Measurements from ENCODE around the gene MEG3.
"Not testable (repeated sequence)": the region's sequence is repeated elsewhere in the genome, so short reads cannot be mapped to it uniquely, and the experiment has no call there.

Gene MEG3

DNA sequence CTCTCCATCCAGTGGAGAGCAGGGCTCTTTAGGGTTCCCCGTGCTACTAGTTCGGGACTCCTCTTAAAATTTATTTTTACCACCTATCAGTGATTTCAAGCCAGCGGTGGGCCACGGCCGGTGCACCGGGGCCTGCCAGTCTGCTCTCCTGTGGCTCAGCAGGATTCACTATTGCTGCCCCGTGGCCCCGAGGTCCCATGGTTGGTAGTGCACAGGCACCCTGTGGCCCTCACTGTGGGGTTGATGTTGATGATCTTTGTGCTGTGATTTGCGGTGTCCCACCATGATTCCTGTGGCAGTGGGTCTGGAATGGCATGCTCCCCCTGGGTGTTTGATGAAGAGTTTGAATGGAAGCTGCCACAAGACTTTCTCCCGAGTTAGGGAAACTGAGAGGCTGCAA, 12.6 kb upstream of the MEG3 start:
- TF ChIP-seq, protein P1, sequence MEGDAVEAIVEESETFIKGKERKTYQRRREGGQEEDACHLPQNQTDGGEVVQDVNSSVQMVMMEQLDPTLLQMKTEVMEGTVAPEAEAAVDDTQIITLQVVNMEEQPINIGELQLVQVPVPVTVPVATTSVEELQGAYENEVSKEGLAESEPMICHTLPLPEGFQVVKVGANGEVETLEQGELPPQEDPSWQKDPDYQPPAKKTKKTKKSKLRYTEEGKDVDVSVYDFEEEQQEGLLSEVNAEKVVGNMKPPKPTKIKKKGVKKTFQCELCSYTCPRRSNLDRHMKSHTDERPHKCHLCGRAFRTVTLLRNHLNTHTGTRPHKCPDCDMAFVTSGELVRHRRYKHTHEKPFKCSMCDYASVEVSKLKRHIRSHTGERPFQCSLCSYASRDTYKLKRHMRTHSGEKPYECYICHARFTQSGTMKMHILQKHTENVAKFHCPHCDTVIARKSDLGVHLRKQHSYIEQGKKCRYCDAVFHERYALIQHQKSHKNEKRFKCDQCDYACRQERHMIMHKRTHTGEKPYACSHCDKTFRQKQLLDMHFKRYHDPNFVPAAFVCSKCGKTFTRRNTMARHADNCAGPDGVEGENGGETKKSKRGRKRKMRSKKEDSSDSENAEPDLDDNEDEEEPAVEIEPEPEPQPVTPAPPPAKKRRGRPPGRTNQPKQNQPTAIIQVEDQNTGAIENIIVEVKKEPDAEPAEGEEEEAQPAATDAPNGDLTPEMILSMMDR (conservative IDR thresholded peaks at IDR 0.05; ENCODE audit: low read depth, low read length) = no peak
- DNase-seq (ENCODE audit: low read depth) = no peak
- no peak overlapping the region for H3K4me3 ChIP-seq (ENCODE audit: low read depth, low read length)

DNA sequence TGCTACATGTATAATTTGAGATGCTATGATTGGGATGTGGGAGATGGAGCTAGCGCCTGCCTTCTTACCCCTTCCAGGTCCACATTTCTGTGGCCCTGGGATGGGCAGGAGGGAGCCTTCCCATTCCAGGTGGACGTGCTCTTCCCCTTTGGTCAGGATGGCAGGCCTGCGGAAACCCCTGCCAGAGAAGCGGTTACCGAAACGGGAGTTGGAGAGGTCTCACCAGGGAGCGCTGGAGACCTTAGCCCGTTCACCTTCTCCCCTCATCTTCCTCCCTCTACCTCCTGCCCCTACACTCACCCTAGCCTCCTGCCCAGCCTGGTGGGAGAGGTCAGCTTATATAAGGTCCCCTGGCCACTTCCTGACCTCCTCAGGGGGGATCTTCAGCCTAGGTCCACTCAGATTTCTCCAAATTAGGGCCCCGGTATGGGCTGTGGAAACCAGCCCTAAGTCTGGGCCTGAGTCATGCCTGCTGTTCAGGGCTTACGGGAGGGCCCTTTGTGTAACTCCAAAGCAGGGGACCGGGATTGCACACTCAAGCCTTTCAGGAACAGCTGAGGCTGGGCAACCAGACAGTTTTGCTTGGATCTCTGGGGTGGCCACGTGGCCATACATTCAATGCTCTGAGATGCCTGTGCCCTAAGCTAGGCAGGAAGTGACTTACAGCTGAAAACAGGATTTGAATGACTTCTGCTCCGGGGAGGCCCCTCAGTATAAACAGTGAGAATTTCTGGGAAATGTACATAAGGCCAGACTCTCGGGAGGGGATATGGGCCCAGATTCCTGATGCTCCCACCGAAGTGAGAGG, 10.2 kb upstream of the MEG3 start:
- TF ChIP-seq, protein P1 (conservative IDR thresholded peaks at IDR 0.05; ENCODE audit: low read depth, low read length) = no peak
- H3K4me3 ChIP-seq (ENCODE audit: low read depth, low read length) = no peak overlapping the region
- DNase-seq (ENCODE audit: low read depth) = peak; percentile 74

DNA sequence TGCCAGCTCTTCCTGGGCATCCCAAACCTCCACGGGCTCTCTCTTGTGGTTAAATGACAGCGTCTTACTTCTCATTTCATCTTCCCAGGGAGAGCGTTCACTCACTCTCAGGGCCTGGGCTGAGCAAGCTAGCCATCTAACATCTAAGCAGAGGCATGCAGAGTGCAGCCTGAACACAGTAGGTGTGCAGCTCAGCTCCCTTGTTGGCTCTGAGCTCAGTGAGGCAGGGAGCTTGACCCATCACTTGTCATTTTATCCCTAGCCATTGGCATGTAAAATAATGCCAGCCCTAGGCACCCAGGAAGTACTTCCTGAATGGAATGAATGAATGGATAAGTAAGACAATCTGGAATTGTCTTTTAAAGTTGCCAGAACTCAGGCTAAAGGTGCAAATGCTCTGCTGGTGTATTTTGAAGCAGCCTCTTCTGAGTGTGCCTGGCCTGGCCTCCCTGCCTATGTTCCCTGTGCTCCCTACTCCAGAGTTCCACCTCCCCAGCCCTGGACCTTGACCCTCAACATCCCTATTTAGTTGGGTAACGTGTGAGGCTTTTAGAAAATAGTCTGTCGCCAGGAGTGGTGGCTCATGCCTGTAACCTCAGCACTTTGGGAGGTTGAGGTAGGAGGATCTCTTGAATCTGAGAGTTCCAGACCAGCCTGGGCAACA, 9.5 kb upstream of the MEG3 start:
- TF ChIP-seq, protein P1 (conservative IDR thresholded peaks at IDR 0.05; ENCODE audit: low read depth, low read length) = no peak
- no peak overlapping the region for H3K4me3 ChIP-seq (ENCODE audit: low read depth, low read length)
- DNase-seq (ENCODE audit: low read depth) = no peak

DNA sequence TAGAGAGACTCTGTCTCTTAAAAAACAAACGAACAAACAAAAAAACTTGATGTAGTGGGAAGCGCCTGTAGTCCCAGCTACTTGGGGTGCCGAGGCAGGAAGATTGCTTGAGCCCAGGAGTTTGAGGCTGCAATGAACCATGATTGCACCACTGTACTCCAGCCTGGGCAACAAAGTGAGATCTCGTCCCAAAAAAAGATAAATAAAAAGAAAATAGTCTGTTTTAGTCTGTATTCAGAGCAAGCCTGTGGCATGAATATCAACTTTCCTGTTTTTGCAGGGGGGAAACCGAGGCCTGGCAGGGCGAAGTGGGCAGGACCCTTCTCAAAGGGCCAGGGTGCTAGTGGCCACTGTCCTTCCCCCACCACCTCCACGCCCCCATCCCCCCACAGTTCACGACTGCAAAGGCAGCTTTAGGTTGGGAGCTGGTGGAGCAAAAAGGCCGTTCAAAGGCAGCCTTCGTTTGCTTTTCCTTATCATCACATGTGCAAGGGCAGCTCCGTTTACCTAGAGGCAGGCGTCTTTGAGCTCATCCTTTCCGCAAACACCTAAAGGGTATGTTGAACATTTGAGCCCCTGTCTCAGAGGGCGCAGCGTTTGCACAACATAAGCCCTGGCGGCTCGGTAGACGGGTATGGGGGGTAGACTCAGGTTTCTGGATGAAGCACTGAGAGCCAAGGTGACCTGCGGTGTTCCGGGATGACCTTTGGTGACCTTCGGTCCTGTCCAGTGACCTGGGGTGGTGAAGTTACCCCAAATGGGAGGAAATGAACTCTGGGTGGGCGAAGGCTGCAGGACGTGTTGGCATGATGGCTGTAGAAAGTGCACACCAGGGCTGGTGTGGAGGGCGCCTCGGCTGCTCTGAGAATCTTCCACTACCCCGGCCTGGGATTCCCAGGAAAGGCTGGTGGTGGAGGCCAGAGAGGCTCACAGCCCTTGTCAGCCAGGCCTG, 8.7 kb upstream of the MEG3 start:
- no peak for DNase-seq (ENCODE audit: low read depth)
- TF ChIP-seq, protein P1 (conservative IDR thresholded peaks at IDR 0.05; ENCODE audit: low read depth, low read length) = no peak

DNA sequence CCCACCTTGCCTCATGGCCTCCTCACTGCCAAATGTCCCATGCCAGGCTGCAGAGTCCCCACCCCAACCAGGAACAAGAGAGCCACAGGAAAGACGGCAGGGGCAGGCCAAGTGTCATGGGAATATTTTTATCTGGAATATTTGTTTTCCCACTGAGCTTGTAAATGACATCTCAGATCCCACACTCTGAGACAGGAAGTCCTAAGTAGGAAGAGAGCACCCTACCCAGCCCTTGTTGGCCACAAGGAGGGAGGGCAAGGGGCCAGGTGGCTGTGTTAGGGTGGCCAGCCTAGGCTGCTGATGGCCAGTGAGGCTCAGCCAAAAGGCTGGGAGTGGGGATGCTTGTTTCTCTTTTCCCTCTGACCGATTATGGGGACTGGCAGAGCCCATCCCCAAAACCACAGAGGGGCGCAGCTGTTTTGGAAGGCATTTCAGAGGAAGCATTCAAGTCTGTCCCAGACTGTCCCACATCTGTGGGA, 7.7 kb upstream of the MEG3 start:
- no peak overlapping the region for H3K4me3 ChIP-seq (ENCODE audit: low read depth, low read length)
- TF ChIP-seq, protein P1 (conservative IDR thresholded peaks at IDR 0.05; ENCODE audit: low read depth, low read length) = no peak
- no peak for DNase-seq (ENCODE audit: low read depth)

More for the DNA sequence above, 8.7 kb upstream of the MEG3 start:
- no peak overlapping the region for H3K4me3 ChIP-seq (ENCODE audit: low read depth, low read length)

DNA sequence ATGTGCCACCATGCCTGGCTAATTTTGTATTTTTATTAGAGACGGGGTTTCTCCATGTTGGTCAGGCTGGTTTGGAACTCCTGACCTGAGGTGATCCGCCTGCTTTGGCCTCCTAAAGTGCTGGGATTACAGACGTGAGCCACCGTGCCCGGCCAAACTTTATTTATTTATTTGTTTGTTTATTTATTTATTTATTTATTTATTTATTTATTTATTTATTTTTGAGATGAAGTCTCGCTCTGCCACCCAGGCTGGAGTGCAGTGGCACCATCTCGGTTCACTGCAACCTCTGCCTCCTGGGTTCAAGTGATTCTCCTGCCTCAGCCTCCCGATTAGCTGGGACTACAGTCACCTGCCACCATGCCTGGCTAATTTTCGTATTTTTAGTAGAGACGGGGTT, 7.0 kb upstream of the MEG3 start:
- DNase-seq (ENCODE audit: low read depth); H3K4me3 ChIP-seq (ENCODE audit: low read depth, low read length): not testable (repeated sequence)

DNA sequence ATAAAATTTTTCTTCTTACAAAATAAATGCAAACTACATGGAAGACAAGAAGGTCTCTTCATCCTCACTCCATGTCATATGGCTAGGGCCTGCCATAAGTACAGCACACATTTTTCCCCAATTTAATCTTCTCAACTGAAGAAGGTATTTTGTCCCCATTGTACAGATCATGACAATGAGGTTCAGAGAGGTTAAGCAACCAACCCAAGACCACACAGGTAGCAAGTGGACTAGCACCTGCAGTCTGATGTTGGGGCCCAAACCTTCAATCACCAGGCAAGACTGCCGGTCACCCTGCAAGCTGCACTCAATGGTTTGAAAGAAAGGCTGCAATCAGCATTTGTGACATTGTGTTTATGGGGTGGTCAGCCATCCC, 6.5 kb upstream of the MEG3 start:
- H3K4me3 ChIP-seq (ENCODE audit: low read depth, low read length) = no peak overlapping the region
- TF ChIP-seq, protein P1 (conservative IDR thresholded peaks at IDR 0.05; ENCODE audit: low read depth, low read length) = no peak
- DNase-seq (ENCODE audit: low read depth) = no peak
